Measurements from ENCODE around the gene HPSE. TPM values are rescaled to one million over a fixed set of nuclear protein-coding genes. Genes with fewer than 3 reads are reported as not detected.

HPSE gene
- 0.30 TPM for polyA plus RNA-seq (2012; ENCODE audit: missing spikeins)

DNA sequence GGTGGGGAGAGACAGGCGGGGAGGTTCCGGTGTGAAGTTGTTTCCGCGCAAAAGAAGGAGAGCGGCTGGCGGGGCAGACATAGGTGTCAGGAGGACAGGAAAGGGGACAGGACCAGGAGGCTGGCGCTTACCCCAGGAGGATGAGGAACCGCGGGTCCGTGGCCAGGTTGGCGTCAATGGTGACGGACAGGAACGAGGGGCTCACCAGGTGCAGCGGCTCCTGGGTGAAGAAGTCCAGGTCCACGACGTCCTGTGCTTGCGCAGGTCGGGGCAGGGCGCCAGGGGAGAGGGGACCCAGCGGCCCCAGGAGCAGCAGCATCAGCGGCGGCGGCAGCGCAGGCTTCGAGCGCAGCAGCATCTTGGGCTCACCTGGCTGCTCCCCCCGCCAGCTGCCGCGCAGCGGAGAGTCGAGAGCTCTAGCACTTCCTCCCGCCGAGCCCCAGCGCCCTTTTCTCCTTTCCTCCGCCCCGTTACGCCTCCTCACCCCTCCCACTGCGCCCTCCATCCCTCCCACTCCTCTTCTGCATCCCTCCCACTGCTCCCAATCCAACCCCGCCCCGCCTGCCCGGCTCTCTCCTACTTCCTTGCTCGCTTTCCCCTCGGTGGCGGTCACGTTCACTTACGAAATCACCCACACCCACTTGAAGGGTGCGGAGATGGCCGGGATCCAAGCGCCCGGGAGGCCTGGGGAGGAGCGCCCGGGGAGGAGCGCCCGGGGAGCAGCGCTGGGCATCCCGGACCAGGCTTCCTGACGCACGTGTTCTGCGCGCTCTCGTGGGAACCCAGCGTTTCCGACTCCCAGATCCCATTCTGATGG, at the start of gene HPSE:
Gene HPSE, minus strand, starts transcription at position 424 of the 817 bp plus-strand sequence. Its CDS starts 66 bp downstream, at position 358.
- DNase-seq (ENCODE audit: insufficient read length), result peak; percentile 60
- FAIRE-seq, result peak; percentile 70
- no peak for TF ChIP-seq TAF1 (IDR thresholded peaks at IDR 0.05; ENCODE audit: borderline replicate concordance, low read depth, low read length)

DNA sequence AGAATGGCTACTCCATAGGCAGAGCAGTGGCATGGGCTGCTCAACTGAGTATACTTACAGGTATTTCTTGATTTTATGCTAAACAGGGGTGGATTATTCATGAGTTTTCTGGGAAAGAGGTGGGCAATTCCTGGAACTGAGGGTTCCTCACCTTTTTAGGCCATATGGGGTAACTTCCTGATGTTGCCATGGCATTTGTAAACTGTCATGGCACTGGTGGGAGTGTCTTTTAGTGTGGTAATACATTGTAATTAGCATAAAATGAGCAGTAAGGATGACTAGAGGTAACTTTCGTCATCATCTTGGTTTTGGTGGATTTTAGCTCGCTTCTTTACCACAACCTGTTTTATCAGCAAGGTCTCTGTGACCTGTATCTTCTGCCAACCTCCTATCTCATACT, 48.2 kb upstream of the HPSE start:
- DNase-seq (ENCODE audit: insufficient read length), result no peak
- TF ChIP-seq POLR2AphosphoS5 (IDR thresholded peaks at IDR 0.05; ENCODE audit: low read depth, low read length) (no peak), TAF1 (IDR thresholded peaks at IDR 0.05; ENCODE audit: borderline replicate concordance, low read depth, low read length) (no peak), POLR2A (IDR thresholded peaks at IDR 0.05; ENCODE audit: low read depth, low read length) (no peak)
- no peak for FAIRE-seq

- no peak for FAIRE-seq
- no peak for TF ChIP-seq POLR2A (IDR thresholded peaks at IDR 0.05; ENCODE audit: low read depth, low read length)
- no peak for TF ChIP-seq TAF1 (IDR thresholded peaks at IDR 0.05; ENCODE audit: borderline replicate concordance, low read depth, low read length)
- TF ChIP-seq POLR2AphosphoS5 (IDR thresholded peaks at IDR 0.05; ENCODE audit: low read depth, low read length), result no peak
- DNase-seq (ENCODE audit: insufficient read length), result no peak
These were observed 46.5 kb upstream of the HPSE start for GRCh38 chr4:83381173-83381572.

DNA sequence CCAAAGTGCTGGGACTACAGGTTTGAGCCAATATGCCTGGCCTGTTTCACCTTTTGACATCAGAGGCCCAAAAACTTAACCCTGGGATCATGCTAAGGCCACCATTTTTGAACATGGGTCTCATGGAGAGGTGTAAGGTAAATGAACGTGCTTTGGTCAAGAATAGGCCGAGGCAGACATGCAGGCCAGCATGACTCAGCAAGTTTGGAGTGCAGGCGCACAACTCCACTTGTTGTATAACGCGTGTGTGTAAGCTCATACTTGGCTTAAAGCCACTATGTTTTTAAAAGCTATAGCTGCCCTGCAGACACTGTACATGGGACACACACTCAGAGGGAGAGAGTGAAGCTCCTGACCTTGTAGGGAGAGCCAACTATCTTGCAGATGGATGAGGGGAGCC, 43.8 kb upstream of the HPSE start:
- TF ChIP-seq POLR2AphosphoS5 (IDR thresholded peaks at IDR 0.05; ENCODE audit: low read depth, low read length) (no peak), TAF1 (IDR thresholded peaks at IDR 0.05; ENCODE audit: borderline replicate concordance, low read depth, low read length) (no peak), POLR2A (IDR thresholded peaks at IDR 0.05; ENCODE audit: low read depth, low read length) (no peak)
- no peak for FAIRE-seq
- DNase-seq (ENCODE audit: insufficient read length), result no peak

DNA sequence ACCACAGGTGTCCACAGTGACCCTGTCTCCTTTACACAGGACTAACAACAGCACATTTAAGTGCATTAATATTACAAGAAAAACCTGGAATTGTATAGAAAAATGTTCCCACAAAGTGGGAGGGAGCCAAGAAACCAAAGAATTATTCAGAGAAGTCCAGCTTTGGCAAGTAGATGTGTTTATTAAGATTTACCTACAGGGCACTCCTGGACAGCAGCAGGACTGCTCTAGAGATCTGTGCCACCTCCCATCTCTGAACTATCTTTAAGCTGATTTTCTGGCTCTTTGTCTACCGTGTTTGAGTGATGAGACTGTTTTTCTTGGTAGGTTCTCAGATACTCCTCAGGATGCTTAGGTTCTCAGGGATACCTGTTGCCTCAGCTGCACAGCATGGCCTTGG, 38.3 kb upstream of the HPSE start:
- TF ChIP-seq POLR2A (IDR thresholded peaks at IDR 0.05; ENCODE audit: low read depth, low read length) (no peak), TAF1 (IDR thresholded peaks at IDR 0.05; ENCODE audit: borderline replicate concordance, low read depth, low read length) (no peak), POLR2AphosphoS5 (IDR thresholded peaks at IDR 0.05; ENCODE audit: low read depth, low read length) (no peak)
- FAIRE-seq (no peak), DNase-seq (ENCODE audit: insufficient read length) (no peak)

- FAIRE-seq (no peak), DNase-seq (ENCODE audit: insufficient read length) (no peak)
- TF ChIP-seq POLR2A (IDR thresholded peaks at IDR 0.05; ENCODE audit: low read depth, low read length) (no peak), TAF1 (IDR thresholded peaks at IDR 0.05; ENCODE audit: borderline replicate concordance, low read depth, low read length) (no peak), POLR2AphosphoS5 (IDR thresholded peaks at IDR 0.05; ENCODE audit: low read depth, low read length) (no peak)
These were observed 37.3 kb upstream of the HPSE start for GRCh38 chr4:83371936-83372335.

DNA sequence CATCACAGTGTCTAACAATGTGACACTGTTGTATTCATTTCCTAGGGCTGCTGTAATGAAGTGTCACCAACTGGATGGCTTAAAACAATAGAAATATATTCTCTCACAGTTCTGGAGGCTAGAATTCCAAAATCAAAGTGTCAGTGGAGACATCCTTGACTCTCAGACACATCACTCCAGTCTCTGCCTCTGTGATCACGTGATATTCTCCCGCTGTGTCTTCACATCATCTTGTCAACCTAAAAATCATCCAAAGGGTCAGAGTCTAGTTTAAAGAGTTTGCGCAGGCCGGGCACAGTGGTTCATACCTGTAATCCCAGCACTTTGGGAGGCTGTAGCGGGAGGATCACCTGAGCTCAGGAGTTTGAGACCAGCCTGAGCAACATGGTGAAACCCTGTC, 36.6 kb upstream of the HPSE start:
- TF ChIP-seq POLR2A (IDR thresholded peaks at IDR 0.05; ENCODE audit: low read depth, low read length), result no peak
- TF ChIP-seq POLR2AphosphoS5 (IDR thresholded peaks at IDR 0.05; ENCODE audit: low read depth, low read length), result no peak
- TF ChIP-seq TAF1 (IDR thresholded peaks at IDR 0.05; ENCODE audit: borderline replicate concordance, low read depth, low read length), result no peak
- no peak for DNase-seq (ENCODE audit: insufficient read length)
- FAIRE-seq, result no peak

DNA sequence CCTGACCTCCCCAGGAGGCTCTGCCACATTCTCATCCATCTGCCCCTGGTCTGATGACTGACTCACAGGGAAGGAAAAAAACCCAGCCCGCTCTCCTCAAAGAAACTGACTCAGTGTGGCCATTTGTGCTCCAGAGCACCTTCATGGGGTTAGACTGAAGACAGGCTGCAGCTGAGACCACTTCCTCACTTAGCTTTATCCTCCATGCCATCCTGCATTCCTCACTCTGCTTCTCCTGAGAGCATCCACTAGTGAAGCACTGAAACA, 35.9 kb upstream of the HPSE start:
- TF ChIP-seq POLR2A (IDR thresholded peaks at IDR 0.05; ENCODE audit: low read depth, low read length) (no peak), TAF1 (IDR thresholded peaks at IDR 0.05; ENCODE audit: borderline replicate concordance, low read depth, low read length) (no peak), POLR2AphosphoS5 (IDR thresholded peaks at IDR 0.05; ENCODE audit: low read depth, low read length) (no peak)
- DNase-seq (ENCODE audit: insufficient read length) (no peak), FAIRE-seq (no peak)

DNA sequence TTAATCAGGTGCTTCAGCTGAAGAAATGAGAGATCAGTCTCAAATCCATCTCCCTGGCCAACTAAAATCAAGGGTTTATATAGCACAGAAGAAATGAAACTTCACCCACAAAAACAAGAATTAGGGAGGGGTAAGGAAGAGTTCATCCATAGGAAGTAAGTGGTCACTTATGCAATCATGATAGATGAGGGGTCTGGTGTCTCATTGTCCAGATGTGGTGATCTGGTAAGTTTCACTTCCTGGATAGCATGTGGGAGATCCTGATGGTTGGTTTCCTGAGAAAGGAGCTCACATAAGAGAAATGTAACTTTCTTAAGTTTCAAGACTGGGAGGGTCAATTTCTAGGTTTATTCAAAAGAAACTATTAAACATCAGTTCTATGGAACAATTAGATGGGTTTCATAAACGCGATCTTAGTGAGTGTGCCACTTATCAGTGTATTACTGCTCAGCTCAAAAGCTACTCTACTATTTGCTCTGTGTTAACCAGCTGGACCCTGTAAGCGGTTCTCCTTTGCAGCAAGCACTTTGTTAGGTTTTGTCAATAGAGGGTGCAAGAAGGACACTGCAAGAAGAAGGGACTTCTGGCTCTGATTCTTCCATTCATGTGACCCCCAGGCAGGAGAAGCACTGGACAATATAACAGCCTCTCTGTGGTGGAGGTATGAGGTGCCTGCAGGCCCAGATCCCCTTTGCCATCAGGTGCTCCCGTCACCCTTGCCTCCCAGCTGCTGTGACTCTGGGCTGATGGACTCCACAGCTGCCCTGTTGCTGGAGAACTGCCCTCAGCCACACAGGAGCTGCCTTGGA, 35.4 kb upstream of the HPSE start:
- DNase-seq (ENCODE audit: insufficient read length) (no peak), FAIRE-seq (no peak)
- TF ChIP-seq POLR2AphosphoS5 (IDR thresholded peaks at IDR 0.05; ENCODE audit: low read depth, low read length), result no peak
- TF ChIP-seq POLR2A (IDR thresholded peaks at IDR 0.05; ENCODE audit: low read depth, low read length), result no peak

DNA sequence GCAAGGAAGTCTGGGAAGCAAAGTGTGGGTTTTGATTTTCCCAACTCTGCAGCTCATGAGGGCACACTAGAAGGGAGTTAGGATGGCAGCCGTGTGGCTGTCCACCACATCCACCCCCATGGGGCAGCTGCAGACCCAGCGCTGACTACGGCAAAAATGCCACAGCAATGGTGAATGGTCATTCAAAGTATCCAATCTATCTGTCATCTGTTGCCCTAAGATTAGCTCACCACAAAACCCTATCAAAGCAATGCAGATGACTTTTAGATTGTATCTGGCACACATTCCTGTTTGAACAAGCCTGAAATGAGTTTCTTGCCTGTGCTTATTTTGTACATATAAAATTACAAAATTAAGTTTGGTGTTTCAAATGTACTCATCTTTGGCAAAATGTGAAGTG, 29.7 kb upstream of the HPSE start:
- FAIRE-seq, result no peak
- TF ChIP-seq POLR2A (IDR thresholded peaks at IDR 0.05; ENCODE audit: low read depth, low read length), result no peak
- no peak for TF ChIP-seq TAF1 (IDR thresholded peaks at IDR 0.05; ENCODE audit: borderline replicate concordance, low read depth, low read length)
- no peak for TF ChIP-seq POLR2AphosphoS5 (IDR thresholded peaks at IDR 0.05; ENCODE audit: low read depth, low read length)

GRCh38 chr4:83362492-83363329, 28.1 kb upstream of the HPSE start:
- DNase-seq (ENCODE audit: insufficient read length), result no peak

More for the DNA sequence above, 29.7 kb upstream of the HPSE start:
- no peak for DNase-seq (ENCODE audit: insufficient read length)

More at GRCh38 chr4:83362492-83363329, 28.1 kb upstream of the HPSE start:
- FAIRE-seq, result no peak
- TF ChIP-seq TAF1 (IDR thresholded peaks at IDR 0.05; ENCODE audit: borderline replicate concordance, low read depth, low read length), result no peak
- no peak for TF ChIP-seq POLR2A (IDR thresholded peaks at IDR 0.05; ENCODE audit: low read depth, low read length)
- no peak for TF ChIP-seq POLR2AphosphoS5 (IDR thresholded peaks at IDR 0.05; ENCODE audit: low read depth, low read length)

All from GM12892 (cell line).